Erythroblast (primary cell): ENCODE measurements around the gene RUNX3.

Experiments used
- GATA1 ChIP-seq: IDR thresholded peaks from 2 replicates; pipeline ENCODE4 v1.6.1; 2011; ENCODE audit warnings: low read depth, mild to moderate bottlenecking, control low read depth, low read length, moderate library complexity
- POLR2A ChIP-seq: IDR thresholded peaks from 2 replicates; pipeline ENCODE4 v1.6.1; 2011; ENCODE audit warnings: mild to moderate bottlenecking, low read length

DNA sequence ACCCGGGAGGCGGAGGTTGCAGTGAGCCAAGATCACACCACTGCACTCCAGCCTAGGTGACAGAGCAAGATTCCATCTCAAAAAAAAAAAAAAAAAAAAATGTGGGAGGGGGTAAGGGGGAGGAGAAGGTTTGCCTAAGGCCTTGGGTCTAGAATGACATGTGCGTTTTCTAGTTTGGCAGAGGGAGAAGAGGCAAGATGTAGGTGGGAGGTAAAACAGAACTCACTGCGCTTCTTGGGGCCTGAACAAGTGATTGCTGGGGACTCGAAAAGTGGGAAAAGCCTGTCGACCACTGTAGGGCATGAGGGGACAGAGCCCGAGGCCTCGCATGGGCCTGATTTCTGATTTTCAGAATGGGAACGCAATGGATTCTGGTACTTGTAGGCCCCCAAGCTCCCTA, 19.9 kb downstream of the RUNX3 start:
- TF ChIP-seq POLR2A (no peak), GATA1 (no peak)
